SW480 (cell line): ENCODE data around the gene TRIM67.

Experiments
- DNase-seq: peaks from one replicate; pipeline ENCODE4 v3.0.0-alpha.2; 2016; ENCODE audit warnings: low spot score

The TRIM67 gene

DNA sequence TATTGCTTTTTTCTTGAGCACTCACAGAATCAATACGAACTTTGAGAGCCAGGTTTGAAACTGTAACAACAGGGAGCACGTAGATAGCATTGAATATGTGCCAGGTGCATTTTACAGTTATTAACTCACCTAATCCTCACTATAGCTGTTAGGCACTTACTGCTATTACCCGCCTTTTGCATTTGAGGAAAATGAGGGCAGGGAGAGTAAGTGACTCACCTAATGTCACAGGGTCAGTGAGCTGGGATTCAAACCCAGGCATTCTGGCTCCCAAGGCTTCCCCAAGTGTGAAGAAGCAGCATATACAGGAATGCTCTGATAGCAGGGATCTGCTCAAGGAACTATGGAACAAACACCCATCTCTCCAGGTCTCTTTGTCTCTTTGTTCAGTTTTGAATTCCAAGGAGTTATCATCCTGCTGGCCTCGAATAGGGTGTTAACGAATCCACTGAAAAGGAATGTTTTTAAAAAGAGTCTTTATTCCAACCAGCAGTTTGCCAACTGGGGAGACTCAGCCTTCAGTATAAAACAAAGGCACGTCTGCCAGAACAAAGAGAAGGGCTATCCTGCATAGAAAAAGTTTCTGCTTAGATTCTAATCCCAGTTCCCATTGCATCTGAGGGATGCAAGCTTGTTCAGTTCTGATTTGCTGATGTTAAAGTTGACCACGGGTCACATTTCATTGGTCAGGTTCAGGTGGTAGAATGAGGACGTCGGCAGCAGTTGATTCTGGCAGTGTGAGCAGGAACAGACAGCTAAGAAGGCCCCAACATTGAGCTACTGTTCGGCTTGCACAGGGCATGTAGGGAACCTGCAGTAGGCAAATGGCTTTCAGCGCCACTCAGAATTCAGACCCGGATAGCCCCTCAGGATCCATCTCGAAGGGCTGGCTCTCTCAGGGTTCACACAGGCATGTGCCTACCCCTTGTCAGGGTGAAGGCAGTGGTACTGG lies 22.1 kb downstream of the TRIM67 start:
- DNase-seq, result no peak

DNA sequence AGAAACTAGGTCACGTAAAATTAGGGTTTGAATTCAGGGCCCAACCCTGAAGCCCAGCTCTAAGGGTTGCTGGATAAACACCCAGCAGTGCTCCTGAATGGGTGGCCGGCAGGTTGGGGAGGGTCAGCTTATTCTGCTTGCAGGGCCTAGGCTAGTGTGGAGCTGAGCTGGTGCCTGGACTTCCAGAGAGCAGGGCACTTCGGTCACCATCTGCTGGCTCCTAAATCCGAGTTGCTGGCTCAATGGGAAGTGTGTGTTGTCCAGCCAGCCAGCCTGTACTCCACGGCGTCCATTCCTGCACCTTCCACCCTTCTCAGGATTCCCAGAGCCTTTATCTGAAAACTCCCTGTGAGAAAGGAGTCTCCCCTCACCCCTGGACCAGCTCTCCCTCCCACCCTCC lies 23.0 kb downstream of the TRIM67 start:
- no peak for DNase-seq

DNA sequence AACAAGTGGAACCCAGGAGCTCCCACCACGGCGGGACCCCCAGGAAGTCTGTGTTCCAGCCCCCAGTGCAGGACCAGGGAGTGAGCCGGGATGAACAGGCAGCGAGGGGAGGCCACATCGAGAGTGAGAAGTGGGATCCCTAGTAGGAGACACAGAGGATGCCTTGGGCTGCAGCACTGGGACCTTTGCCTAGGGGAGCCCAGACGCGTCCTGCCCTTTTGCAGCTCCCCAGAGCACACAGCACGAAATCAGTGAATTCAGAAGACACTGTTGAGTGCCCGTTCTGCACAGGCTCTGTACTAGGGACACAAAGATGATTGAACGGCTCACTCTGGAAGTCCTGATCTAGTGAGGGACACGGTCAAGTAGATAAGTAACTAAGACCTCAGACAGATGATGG lies 23.5 kb downstream of the TRIM67 start:
- no peak for DNase-seq

DNA sequence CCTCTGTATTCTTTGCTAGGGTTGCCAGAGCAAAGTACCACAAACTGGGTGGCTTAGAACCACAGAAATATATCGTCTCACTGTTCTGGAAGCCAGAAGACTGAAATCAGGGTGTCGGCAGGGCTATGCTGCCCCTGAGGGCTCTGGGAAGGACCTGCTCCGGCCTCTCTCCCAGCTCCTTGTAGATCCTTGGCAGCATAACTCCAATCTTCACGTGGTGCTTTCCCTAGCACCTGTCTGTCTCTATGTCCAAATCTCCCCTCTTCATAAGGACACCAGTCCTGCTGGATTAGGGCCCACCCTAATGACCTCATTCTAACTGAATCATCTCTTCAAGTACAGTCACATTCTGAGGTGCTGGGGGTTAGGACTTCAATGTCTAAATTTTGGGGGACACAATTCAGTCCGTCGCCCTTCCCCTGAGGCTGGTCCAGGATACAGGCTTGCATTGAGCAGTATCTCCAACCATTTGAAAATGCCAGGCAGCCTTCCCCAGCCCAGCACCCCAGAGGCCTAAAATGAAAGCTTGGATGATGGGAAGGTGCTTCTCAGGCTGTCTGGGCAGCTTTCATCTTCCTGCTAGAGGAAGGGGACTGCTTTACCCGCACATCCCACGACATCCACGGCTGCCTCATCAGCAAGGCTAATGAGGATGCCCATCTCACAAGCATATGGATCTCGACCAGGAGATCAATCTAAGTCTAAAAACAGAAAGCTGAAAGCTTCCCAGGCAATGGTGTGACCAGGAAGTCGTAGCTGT lies 24.7 kb downstream of the TRIM67 start:
- no peak for DNase-seq

DNA sequence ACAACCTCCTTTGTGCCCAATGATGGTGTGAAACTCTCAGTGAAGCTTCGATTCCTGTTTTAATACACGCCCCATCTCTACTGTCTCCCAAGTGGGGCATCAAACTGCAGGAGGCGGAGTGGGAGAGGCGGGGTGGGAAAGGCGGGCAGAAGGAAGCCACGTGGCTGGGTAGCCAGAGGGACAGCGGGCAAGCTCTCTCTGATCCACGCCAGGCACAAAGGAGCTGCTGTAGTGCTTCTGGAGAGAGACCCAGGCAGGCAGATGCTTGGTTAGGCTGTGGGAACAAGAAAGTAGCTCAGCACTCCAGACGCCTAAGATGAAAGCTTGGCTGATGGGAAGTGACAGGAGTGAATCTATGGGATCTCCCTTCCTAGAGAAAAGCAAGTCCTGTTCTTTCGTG lies 25.7 kb downstream of the TRIM67 start:
- no peak for DNase-seq

DNA sequence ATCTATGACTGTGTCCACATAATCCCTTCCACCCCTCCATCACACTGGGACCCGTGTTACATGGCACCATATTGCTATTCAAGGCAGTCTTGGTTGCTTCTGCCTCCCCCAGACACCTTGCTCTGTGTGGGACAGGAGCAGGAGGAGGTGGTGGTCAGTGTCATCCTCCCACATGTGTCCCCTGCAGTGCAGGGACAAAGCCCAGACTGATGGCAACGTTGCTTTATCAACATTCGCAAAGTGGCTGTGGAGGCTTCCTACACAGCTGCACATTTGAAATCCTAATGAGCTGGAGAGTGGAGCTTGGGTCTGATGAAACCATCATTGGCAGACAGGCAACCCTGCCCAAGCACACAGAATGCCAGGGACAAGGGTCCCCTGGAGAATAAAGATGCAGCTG lies 26.2 kb downstream of the TRIM67 start:
- no peak for DNase-seq

DNA sequence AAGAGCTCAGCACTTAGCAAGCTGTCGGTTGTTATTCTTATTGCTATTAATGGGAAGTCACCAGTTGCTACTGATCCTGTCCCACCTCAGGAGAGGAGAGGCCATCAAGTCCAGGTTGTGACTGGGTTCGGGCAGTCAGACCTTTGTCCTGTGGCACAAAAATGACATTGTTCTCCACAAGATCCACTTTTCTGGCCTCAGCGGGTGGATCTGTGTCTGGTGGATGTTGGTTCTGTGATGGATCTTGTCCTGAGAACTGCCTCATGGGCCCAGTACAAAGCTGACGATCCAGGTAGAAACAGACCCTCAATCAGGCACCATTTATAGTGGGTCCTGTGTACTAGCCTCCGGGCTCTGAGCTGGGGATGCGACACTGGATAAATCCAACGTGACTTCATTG lies 26.9 kb downstream of the TRIM67 start:
- no peak for DNase-seq

DNA sequence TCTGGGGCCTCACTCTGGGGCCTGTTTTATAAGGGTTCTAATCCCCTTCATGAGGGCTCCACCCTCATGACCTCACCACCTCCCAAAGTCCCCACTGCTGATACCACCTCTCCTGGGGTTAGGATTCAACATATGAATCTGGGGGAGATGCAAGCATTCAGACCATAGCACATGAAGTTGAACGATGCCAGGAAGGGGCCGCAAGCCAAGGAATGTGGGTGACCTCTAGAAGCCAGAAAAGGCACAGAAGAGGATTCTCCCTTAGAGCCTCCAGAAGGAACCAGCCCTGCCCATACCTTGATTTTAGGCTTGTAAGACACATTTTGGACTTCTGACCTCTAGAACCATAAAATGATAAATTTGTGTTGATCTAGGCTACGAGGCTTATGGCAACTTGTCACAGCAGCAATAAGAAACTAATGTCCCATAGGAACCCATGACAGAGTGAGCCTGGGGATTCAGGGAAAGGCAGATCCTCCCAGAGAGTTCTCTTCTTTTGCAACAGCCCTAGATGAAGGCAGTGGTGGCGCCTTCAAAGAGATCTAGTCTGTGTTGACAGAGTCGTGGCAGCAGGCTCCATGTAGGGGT lies 27.9 kb downstream of the TRIM67 start:
- no peak for DNase-seq

DNA sequence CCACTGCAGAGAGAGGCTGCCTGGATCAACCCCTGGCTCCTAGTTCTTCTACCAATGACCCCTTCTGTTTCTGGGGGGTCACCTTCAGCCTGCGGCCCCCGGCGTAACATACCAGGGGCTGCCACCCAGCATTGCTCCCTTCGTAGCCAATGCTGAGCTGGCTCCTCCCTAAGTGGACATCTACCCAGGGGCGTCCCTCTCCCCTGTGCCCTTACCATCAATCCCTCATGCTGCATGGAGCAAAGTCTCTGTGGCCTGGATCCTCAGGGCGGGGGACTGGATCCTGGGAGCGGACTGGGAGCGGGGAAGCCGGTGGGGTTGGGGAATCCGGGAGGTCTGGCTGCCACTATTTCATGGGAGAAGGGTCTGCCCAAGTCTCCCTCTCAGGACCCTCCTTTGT lies 28.6 kb downstream of the TRIM67 start:
- DNase-seq, result no peak

DNA sequence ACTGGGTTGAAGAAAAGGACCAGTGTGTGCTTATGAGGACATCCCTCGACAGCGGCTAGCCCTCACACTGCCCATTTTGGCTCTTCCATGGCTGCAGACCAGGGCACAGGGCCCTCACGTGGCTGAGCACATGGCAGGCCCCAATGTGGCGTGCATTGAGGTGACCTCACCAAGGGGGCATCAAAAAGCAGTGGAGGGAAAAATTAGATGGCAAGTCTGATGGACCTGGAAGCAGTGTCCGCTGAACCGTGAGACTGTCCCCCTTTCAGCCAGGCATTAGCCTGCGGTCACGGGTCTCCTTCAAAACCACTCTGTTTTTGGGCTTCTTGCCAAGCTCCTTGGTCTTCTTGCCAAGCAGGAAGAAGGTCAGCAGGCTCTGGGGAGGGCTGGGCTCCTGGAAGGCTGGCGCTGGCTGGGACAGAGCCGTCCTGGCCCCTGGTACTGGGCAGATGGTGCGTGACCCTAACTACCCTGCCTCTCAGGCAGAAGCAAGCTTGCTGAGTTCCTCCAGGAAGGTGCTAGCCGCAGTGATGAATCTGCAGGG lies 30.8 kb downstream of the TRIM67 start:
- no peak for DNase-seq

DNA sequence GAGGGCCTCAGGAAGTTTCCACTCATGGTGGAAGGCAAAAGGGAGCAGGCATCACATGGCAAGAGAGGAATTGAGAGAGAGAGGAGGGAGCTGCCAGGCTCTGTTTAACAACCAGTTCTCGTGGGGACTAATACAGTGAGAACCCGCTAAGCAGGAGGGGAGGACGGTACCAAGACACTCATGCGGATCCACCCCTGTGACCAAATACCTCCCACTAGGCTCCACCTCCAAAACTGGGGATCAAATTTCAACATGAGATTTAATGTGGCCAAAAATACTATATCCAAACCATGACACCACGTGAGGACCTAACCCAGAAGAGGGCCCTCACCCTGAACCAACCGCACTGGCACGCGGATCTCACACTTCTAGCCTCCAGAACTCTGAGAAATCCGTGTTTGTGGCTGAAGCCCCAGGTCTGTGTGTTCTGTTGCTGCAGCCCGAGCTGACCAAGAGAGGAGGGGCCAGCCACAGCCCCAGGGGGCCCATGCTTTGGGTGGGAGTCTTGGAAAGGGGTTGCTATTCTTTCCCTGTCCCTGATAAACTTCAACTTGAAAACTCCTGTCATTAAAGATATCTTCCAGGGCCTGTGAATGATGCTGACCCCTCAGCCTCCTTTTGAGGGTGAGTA lies 32.0 kb downstream of the TRIM67 start:
- DNase-seq, result no peak

DNA sequence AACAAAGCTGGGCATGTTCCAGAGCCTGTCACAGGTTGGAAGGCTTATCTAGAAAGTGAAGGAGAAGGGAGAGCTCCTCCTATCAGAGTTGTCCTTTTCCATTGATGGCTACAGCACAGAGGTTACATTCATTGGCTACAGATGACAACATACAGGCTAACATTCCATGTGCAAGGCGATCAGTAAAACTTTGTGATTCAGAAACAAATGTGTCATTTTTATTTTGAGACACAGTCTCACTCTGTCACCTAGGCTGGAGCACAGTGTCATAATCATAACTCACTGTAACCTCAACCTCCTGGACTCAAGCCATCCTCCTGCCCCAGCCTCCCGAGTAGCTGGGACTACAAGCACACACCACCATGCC lies 32.6 kb downstream of the TRIM67 start:
- DNase-seq, result no peak

DNA sequence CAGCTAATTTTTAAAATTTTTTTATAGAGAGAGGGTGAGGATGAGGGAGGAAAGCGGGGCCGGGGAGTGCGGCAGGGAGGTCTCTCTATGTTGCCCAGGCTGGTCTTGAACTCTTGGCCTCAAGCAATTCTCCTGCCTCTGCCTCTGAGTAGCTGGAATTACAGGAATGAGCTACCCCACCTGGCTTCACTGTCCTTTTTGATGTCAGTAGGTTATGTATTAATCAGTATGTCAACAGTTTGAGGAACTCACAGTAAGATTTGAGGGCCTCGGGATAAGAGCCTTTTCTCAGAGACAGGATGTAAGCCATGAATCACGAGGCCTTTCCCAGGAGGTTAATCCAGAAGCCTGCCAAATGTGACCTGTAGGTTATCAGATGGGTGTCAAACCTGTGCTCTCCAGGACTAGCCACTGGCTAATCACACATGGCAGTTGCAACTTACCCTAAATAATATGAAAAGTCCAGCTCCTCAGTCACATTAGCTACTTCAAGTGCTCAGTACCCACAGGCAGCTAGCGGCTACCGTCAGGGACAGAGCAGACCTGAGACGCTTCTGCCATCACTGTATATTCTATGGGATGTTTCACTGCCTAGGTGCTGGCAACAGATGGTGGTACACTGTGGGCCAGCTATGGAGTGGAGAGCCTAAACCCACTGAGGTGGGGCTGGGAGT lies 33.1 kb downstream of the TRIM67 start:
- DNase-seq, result no peak

DNA sequence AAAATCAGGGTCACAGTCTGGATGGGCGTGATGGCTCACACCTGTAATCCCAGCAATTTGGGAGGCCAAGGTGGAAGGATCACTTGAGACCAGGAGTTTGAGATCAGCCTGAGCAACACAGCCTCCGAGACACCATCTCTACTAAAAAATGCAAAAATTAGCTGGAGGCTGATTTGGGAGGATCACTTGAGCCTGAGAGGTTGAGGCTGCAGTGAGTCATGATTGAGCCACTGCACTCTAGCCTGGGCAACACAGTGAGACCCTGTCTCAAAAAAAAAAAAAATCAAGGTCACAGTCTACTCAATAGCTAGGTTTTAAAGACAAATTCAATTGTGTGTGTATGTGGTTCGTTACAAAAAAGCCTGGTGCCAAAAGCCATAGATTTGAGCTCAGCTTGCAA lies 34.4 kb downstream of the TRIM67 start:
- no peak for DNase-seq

DNA sequence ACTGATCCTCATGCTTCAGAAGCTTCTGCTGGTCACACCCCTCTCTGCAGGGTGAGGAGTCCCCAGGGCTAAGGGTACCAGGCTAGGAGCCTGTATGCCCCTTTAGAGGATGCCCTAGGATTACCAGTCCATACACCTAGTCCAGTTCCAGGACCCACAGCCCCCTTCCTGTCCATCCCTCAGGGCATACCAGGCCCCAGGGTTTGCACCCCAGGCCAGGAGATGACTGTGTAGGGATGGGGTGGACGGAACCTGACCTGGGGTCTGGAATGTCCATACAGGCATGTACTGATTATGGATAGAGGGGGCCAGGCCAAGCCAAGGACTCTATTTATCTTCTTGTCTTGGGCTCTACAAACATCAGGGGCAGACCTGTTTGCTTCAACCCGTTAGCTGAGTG lies 34.9 kb downstream of the TRIM67 start:
- DNase-seq, result no peak

DNA sequence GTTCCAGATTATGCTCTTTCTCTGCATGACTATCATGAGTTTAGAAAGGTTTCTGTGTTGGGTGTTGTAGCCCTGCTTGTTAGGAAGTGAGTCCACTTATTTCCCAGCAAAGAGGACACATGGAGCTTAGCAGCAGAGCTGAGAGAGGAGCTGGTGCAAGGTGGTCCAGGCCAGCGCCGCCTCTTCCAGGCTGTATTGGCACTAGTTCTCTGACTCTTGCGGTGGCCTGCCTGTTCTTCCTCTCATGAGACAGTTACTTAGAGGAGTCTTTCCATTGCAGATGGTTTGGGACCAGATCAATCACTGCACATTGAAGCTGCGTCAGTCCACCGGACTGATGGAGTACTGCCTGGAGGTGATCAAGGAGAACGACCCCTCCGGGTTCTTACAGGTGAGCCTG lies 38.0 kb downstream of the TRIM67 start:
- no peak for DNase-seq

DNA sequence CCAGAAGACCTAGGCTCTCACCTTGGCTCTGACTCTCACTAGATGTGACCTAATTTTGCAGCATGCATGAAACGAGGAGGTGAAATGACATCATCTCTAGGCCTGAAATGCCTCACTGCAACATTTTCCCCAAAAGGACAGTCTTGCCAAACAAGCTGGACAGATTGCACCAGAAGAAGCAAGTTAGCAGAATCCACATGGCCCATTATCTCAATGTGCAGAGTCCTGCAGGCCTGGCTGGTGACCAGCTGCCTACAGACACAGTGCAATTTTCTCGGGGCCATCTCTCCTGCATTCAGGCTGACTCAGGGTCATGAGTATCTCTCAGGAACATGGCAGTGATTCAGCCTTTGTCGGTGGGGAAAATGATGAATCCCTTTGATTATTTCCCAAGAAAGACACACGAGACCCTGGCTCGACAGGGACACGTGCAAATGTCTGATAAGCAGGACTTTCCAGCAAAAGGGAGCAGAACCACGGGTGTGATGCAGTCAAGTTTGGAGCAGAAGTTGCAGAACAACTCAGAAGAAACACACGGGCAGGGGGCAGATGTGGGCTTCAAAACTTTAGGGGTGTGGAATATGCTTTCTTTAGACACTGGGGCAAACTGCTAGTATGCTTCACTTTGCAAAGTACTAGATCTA lies 38.7 kb downstream of the TRIM67 start:
- DNase-seq, result no peak

DNA sequence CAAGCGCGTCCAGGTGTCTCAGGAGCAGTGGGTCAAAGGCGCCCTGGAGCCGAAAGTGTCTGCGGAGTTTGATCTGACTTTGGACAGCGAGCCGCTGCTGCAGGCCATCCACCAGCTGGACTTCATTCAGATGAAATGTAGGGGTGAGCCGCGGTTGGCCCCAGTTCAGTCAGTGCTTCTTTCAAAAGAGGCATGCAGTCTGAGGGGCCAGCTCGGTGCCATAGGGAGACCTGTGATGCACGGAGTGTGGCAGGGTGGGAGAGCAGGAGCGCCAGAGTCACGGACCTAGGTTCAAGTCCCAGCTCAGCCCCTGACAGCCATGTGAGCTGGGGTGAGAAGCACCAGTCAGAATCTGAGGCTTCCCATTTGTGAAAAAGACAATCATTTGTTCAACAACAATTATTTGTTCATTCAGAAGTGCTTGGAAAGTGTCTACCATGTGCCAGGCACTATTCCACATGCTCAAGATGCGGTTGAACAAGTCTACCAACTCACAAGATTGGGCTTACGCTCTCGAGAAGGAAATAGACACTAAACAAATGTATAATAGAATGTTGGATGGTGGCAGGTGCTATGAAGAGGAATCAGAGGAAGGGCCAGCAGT lies 39.6 kb downstream of the TRIM67 start:
- no peak for DNase-seq

DNA sequence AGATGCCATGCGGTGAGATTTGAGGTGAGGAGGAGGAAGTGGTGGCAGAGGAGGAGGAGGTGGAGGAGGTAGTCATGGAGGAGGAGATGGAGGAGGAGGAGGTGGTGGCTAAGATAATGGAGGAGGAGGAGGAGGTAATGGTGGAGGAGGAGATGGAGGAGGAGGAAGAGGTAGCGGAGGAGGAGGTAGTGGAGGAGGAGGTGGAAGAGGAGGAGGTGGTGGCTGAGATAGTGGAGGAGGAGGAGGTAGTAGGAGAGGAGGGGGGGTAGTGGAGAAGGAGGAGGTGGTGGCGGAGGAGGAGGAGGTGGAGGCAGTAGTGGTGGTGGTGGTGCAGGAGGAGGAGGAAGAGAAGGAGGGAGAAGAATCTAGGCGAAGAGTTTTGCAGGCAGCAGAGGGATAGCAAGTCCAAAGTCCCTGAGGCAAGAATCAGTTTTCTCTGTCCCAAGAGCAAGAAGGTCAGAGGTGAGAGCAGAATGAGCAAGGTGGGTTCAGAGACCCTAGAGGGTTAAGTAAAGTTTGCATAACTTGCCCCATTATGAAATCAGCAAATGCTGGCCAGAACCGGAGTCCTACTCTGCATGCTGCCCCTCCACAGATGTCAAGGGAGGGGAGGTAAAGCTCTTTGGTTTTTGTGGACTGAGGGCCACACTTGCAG lies 40.2 kb downstream of the TRIM67 start:
- no peak for DNase-seq
